Colonic mucosa (tissue), 4 donors: ENCODE data around the gene NTHL1. TPM values are rescaled to one million over a fixed set of nuclear protein-coding genes. Genes with fewer than 3 reads are reported as not detected.
A peak's percentile ranks its signal among the peaks of the same experiment; 100 is the strongest.
"Not testable (repeated sequence)": the region's sequence is repeated elsewhere in the genome, so short reads cannot be mapped to it uniquely, and the experiment has no call there.

Source experiments
- DNase-seq: peaks from one replicate; pipeline ENCODE4 v3.0.0-alpha.2; 2020
- H3K27ac ChIP-seq: fragments of 200-600 bp; one replicate; pipeline ENCODE4 v1.8.0; 2021
- H3K27me3 ChIP-seq: fragments of 200-600 bp; one replicate; pipeline ENCODE4 v1.8.0; 2021
- H3K36me3 ChIP-seq: fragments of 200-600 bp; one replicate; pipeline ENCODE4 v1.8.0; 2021
- H3K4me1 ChIP-seq: fragments of 200-600 bp; one replicate; pipeline ENCODE4 v1.8.0; 2021; ENCODE audit warnings: mild to moderate bottlenecking
- H3K4me3 ChIP-seq: fragments of 200-600 bp; one replicate; pipeline ENCODE4 v1.8.0; 2021
- H3K9ac ChIP-seq, 2 donors: one replicate each; pipeline ENCODE4 v1.7.0; 2013; ENCODE audit warnings: control low read depth in 2 of 2, low read depth in 2 of 2, low read length in 2 of 2
- H3K9me3 ChIP-seq: fragments of 200-600 bp; one replicate; pipeline ENCODE4 v1.8.0; 2021
- CTCF ChIP-seq: fragments of 200-600 bp; IDR thresholded peaks from one replicate; pipeline ENCODE4 v1.8.0; 2022; ENCODE audit warnings: antibody characterized with exemption, mild to moderate bottlenecking
- intact Hi-C: fragments of 100-400 bp; cut with DNase I; formaldehyde crosslinking; loops from one replicate; pipeline ENCODE4 v1.14.1; 2022
- total RNA-seq, 2 donors: library from RNA; stranded (reverse); fragmentation: NEBNext Ultra II Directional in 1 of 2; extraction: Animal tissue kit (Norgen Biotek cat#: 25700) in 1 of 2; gene quantifications; one replicate each; pipeline ENCODE4 v1.2.1, GENCODE V29; 2021
- donor health status: healthy.
- donor health status: DM: no; HTN: no; CAD: no.
- donor health status: DM: no; HTN: no; CAD: no.

The NTHL1 gene
- total RNA-seq, 2 donors from 2014 or later: 30.1 to 96.8 TPM

GRCh38 chr16:2037115-2037514 lies 10.5 kb downstream of the NTHL1 start:
- no peaks in the 10 kb centered on the region for H3K9me3 ChIP-seq
- H3K9ac ChIP-seq: peak overlapping the region; percentile 26
- no peaks in the 10 kb centered on the region for H3K27me3 ChIP-seq
- H3K4me3 ChIP-seq: no peak overlapping the region
- H3K27ac ChIP-seq: no peak overlapping the region
- TF ChIP-seq CTCF: no peak
- intact Hi-C loops: no loop called here
- no peak for DNase-seq
- H3K4me1 ChIP-seq: peaks cover 42% of the 10 kb centered on the region
- H3K36me3 ChIP-seq: no peaks in the 10 kb centered on the region

- H3K9me3 ChIP-seq: no peaks in the 10 kb centered on the region
- no peak overlapping the region for H3K4me3 ChIP-seq
- peak overlapping the region; percentile 73 for H3K27ac ChIP-seq
- intact Hi-C loops: no loop called here
- H3K9ac ChIP-seq: peak overlapping the region; percentile 26 to 40
- no peak for DNase-seq
- no peaks in the 10 kb centered on the region for H3K36me3 ChIP-seq
- no peak for TF ChIP-seq CTCF
- H3K27me3 ChIP-seq: no peaks in the 10 kb centered on the region
- peaks cover 36% of the 10 kb centered on the region for H3K4me1 ChIP-seq
These were observed 11.3 kb downstream of the NTHL1 start for GRCh38 chr16:2036200-2036966.

- peak overlapping the region; percentile 26 to 40 for H3K9ac ChIP-seq
- intact Hi-C loops: no loop called here
- H3K4me3 ChIP-seq: peak overlapping the region; percentile 1
- no peaks in the 10 kb centered on the region for H3K9me3 ChIP-seq
- H3K4me1 ChIP-seq: peaks cover 28% of the 10 kb centered on the region
- H3K36me3 ChIP-seq: no peaks in the 10 kb centered on the region
- DNase-seq: peak; percentile 48
- peak overlapping the region; percentile 73 for H3K27ac ChIP-seq
- no peak for TF ChIP-seq CTCF
- no peaks in the 10 kb centered on the region for H3K27me3 ChIP-seq
These were observed 12.0 kb downstream of the NTHL1 start for GRCh38 chr16:2035431-2036199.

GRCh38 chr16:2034696-2035430 lies 12.8 kb downstream of the NTHL1 start:
- Histone ChIP-seq H3K36me3 (no peaks in the 10 kb centered on the region), H3K9me3 (no peaks in the 10 kb centered on the region), H3K27me3 (no peaks in the 10 kb centered on the region), H3K27ac (peak overlapping the region; percentile 73), H3K4me3 (peak overlapping the region; percentile 1), H3K9ac (peak overlapping the region; percentile 26 to 40), H3K4me1 (peaks cover 22% of the 10 kb centered on the region)
- intact Hi-C loops: no loop called here
- TF ChIP-seq CTCF: no peak
- no peak for DNase-seq

GRCh38 chr16:2033909-2034695 lies 13.5 kb downstream of the NTHL1 start:
- H3K27me3 ChIP-seq, H3K9me3 ChIP-seq, intact Hi-C loops, H3K36me3 ChIP-seq, DNase-seq: not testable (repeated sequence)
- Histone ChIP-seq H3K27ac (peak overlapping the region; percentile 77), H3K9ac (peak overlapping the region; percentile 43 to 55), H3K4me1 (peaks cover 16% of the 10 kb centered on the region), H3K4me3 (peak overlapping the region; percentile 6)
